Esophagus muscularis mucosa (tissue), 4 donors: ENCODE measurements around the gene MAP4K4.

Experiments
- CTCF ChIP-seq, 3 experiments: fragments of 200-600 bp in 2 of 3; fragments of 450-650 bp in 1 of 3; sonication (generic) in 2 of 3; IDR thresholded peaks; one replicate each; pipeline ENCODE4 v1.5.1; 2017 to 2019; ENCODE audit warnings: antibody characterized with exemption in 3 of 3, mild to moderate bottlenecking in 2 of 3, moderate library complexity in 1 of 3
- EP300 ChIP-seq: sonication (generic); formaldehyde crosslinking; IDR thresholded peaks from one replicate; pipeline ENCODE4 v1.6.1; 2017; ENCODE audit warnings: antibody characterized with exemption
- POLR2A ChIP-seq: fragments of 450-650 bp; IDR thresholded peaks from one replicate; pipeline ENCODE4 v1.6.1; 2017; ENCODE audit warnings: antibody characterized with exemption, moderate library complexity, mild to moderate bottlenecking, low read depth
- POLR2AphosphoS5 ChIP-seq, 2 donors: sonication (generic); formaldehyde crosslinking; IDR thresholded peaks; one replicate each; pipeline ENCODE4 v1.6.1; 2017; ENCODE audit warnings: antibody characterized with exemption in 2 of 2

DNA sequence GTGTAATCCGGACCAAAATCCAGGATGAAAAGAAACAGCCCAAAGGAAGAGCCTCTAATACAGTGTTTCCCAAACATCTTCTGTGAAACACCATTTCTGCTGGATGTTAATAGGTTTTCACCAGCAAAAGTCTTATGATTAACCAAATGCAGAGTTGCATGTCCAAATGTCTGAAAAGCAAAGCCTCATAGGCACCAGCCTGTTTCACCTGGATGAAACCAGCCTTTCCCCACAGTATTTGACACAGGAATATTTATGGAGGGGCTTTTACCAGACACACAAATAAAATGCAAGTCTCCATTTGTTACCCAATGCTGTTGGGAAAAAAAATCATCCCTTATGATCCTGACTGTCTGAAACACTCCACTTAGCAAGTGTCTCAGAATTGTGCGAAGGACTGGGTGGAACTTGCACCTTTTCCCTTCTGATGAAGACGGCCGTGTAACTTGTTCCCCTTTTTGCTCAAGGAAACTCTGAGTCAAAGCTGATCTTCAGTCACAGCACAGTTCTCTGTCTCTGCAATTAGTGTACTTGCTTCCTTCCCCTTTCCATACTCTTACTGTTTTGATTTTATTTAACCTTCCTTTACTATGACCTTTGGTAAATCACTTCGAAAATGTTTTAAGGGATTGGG is 223.9 kb downstream of the MAP4K4 start:
- TF ChIP-seq CTCF (IDR thresholded peaks at IDR 0.05) (no peak), POLR2A (no peak), EP300 (no peak), POLR2AphosphoS5 (IDR thresholded peaks at IDR 0.05) (no peak)
